VCaP (cell line): ENCODE results near the gene DENND1A.

ENCODE experiments used
- H3K27ac ChIP-seq: fragments of 450-650 bp; 2 replicates; pipeline ENCODE4 v1.5.1; 2017
- TF ChIP-seq, protein P1 (sequence below): fragments of 450-650 bp; conservative IDR thresholded peaks from 2 replicates; pipeline ENCODE4 v1.5.1; 2017; ENCODE audit warnings: mild to moderate bottlenecking, moderate library complexity

The DENND1A gene

DNA sequence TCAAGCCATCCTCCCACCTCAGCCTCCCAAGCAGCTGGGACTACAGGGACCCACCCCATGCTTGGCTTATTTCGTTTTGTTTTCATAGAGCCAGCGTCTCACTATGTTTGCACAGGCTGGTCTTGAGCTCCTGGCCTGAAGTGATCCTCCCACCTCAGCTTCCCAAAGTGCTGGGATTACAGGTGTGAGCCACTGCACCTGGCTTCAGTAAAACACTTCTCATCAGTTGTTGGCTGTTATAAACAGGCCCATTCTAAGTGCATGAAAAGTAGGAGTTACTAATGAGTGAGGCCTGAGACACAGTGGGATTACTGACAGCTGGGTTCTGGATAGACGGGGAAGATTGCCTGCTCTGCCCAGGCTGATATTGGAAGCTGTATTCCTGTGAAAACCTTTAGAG, 570.4 kb downstream of the DENND1A start:
- no peak overlapping the region for H3K27ac ChIP-seq
- TF ChIP-seq, protein P1, sequence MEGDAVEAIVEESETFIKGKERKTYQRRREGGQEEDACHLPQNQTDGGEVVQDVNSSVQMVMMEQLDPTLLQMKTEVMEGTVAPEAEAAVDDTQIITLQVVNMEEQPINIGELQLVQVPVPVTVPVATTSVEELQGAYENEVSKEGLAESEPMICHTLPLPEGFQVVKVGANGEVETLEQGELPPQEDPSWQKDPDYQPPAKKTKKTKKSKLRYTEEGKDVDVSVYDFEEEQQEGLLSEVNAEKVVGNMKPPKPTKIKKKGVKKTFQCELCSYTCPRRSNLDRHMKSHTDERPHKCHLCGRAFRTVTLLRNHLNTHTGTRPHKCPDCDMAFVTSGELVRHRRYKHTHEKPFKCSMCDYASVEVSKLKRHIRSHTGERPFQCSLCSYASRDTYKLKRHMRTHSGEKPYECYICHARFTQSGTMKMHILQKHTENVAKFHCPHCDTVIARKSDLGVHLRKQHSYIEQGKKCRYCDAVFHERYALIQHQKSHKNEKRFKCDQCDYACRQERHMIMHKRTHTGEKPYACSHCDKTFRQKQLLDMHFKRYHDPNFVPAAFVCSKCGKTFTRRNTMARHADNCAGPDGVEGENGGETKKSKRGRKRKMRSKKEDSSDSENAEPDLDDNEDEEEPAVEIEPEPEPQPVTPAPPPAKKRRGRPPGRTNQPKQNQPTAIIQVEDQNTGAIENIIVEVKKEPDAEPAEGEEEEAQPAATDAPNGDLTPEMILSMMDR, result no peak

DNA sequence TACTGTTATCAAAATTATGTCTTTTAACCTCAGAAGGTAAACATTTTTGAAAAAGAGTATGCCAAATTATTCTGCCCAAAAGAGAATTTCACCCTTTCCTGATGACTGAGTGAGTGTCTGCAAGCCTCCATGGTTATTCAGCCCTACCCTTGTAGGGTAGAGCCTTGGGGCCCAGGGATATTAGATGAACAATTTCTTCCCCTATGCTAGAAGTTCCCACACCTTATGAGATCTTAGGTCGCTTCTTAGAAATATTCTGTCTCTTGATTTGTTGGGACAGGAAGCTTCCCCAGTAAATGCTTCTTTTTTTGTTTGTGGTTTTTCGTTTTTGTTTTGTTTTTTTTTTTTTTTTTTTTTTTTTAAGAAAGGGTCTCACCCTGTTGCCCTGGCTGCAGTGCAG, 570.8 kb downstream of the DENND1A start:
- TF ChIP-seq, protein P1, result no peak
- no peak overlapping the region for H3K27ac ChIP-seq

DNA sequence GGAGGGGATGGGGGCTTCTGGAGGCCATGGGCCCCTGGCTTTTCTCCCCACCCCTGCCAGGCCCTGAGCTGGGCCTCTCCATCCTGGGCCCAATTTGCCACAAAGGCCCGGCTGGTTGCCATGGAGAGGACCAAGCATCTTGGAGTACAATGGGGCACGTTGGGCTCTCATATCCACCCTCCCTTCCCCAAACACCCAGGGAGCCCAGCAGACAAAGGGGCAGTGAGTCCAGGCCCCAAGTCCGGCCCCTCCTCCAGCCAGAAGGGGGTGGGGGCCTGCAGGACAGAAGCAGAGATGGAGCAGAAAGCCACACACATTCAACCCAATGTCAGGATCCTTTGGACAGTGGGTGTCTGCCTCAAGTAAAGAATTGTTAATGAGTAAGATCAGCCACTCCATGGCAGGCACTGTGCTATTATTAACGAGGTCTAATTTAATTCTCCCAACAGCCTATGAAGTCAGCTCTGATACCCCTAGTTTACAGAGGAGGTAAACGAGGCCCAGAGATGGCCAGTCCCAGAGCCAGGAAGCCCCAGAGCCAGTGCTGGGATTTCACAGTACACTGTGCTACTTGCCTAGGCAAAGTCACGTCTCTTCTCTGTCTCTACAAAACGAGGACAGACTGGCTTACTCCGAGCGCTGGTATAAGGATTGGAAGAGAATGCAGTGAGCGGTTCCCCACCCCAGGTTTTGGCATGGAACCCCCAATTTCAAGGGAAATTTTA, 571.6 kb downstream of the DENND1A start:
- H3K27ac ChIP-seq, result no peak overlapping the region
- TF ChIP-seq, protein P1, result no peak

DNA sequence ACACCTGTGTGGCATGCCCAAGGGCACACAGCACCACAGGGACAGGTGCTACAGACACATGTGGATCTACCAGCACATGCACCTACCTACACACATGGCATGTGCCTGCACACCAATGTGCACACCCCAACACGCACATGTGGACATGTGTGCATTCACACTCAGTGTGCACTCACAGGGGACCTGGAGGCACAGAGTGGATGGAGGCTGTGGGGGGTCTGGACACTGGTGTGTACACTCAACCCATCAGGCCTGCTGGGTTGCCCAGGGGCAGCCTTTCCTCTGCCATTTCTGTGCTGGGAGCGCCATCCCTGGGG, 572.2 kb downstream of the DENND1A start:
- no peak overlapping the region for H3K27ac ChIP-seq

DNA sequence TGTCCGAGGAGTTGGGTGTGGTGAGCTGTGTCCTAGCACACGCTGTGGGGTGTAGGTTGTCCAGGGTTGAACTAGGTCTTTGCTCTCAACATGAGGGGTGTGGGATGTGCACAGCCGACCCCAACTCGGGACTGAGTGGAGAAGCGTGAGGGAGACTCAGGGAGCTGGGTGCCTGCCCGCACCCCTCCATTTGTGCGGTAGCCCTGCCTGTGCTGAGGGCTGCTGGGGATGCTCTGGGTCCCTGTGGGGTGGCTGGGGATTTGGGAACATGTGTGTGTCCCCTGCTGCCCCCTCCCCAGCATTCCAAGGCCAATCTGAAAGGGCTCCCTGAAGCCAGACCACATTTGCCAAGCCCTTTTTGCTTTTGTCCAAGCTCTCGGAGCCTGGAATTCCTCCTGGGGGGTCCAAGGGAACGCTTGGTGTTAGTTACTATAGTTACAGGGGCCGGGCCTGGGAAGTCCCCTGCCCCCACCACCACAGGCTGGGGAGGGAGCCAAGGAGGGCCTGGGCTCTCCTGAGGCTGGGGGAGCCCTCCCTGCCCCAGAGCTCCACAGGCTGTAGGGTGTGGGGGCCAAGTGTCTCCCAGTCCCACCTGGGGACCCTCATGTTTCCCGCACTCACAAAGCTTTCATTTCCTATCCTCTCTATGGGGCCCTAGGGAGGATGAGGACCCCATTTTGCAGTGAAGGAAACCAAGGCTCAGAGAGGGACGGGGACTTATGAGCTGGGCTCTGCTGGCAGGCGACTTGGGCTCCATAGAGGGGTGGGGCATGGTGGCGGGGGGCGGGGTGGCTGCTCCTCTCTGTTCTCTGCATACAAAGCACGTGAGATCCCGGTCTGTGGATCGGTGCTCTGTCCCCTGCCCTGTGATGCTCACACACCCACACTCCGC, 572.8 kb downstream of the DENND1A start:
- H3K27ac ChIP-seq, result no peak overlapping the region
- TF ChIP-seq, protein P1, result no peak

More for the DNA sequence above, 572.2 kb downstream of the DENND1A start:
- TF ChIP-seq, protein P1, result no peak

DNA sequence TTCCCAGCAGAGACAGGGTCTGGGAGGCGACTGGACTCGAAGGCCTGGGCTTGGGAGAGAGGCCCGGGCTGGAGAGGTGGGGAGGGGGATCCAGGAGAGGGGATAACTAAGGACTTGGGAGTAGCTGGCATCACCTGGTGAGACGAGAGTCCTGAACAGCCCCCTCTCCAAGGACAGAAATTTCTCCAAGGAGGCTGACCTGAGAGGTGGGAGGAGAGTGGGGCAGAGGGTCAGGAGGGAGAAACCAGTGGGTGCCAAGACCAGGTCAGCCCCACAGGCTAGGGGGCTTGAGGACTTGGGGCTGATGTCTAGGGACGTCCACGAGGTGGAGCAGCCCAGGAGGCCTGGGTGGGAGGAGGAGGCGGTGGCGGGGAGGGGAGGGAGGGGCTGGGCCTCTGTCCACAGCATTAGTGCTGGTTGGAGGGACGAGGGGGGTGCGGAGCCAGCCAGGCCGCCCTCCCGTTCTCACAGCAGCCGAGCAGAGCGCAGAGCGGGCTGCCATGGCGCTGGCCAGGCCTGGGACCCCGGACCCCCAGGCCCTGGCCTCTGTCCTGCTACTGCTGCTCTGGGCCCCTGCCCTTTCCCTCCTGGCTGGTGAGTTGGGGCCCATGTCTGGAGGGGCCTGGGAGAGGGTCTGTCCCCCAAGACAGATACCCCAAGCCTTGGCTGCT, 574.0 kb downstream of the DENND1A start, which contains the start of gene CRB2:
Gene CRB2, plus strand, starts transcription at position 437 of the 671 bp plus-strand sequence. Its CDS starts 64 bp downstream, at position 501.
- no peak within 1 kb of the TSS for H3K27ac ChIP-seq
- TF ChIP-seq, protein P1, result no peak
